Stimulated activated CD8-positive, alpha-beta memory T cell treated with anti-CD3 and anti-CD28 coated beads, Interleukin-15, amount 100 ng/mL, for 4 hours (primary cell): ENCODE results near the gene AKAP13.
A peak's percentile ranks its signal among the peaks of the same experiment; 100 is the strongest.
"Not testable (repeated sequence)": the region's sequence is repeated elsewhere in the genome, so short reads cannot be mapped to it uniquely, and the experiment has no call there.

Experiments used
- DNase-seq, 2 donors: peaks; one replicate each; pipeline ENCODE4 v3.0.0-alpha.2; 2020; ENCODE audit warnings: low read depth in 2 of 2

Gene AKAP13

DNA sequence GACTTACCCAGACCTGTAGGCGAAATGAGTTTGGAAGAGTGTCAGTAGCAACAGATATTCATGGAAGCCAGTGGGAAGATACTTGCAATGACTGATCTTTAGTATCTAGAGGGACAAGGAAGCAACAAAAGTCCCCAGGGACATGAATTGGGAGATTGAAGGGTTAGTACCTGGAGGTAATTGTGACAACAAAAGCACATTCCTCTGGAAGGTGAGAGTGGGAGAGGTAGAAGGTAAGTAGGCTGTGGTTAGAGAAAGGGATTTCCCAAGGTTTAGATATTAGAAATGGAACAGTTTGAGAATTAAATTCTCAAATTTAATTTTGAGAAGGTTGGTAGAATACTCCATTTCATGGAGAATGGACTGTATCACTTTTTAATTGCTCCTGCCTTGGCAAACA lies 191.4 kb downstream of the AKAP13 start:
- no peak for DNase-seq

DNA sequence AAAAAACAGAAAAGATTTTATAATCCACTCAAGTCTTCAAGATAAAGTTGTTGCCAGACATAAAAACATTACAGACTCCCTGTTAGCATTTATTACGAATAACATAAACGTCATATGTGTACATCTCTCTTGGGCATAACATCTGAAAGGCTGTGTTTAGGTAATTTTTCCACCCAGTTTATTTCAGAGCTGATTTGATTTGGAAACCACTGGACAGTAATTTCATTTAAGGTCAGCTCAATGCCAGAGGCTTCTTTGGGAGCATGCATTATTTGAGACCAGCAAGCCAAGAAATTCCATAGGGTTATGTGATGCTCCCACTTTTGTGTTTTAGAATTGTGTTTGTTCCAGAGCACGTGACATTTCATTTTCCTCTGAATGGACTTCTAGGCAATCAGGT lies 196.0 kb downstream of the AKAP13 start:
- no peak for DNase-seq

GRCh38 chr15:85578941-85579701 lies 198.7 kb downstream of the AKAP13 start:
- no peak for DNase-seq

GRCh38 chr15:85579957-85580694 lies 199.7 kb downstream of the AKAP13 start:
- no peak for DNase-seq

GRCh38 chr15:85580879-85581278 lies 200.5 kb downstream of the AKAP13 start:
- DNase-seq, result no peak

GRCh38 chr15:85581495-85581894 lies 201.1 kb downstream of the AKAP13 start:
- no peak for DNase-seq

DNA sequence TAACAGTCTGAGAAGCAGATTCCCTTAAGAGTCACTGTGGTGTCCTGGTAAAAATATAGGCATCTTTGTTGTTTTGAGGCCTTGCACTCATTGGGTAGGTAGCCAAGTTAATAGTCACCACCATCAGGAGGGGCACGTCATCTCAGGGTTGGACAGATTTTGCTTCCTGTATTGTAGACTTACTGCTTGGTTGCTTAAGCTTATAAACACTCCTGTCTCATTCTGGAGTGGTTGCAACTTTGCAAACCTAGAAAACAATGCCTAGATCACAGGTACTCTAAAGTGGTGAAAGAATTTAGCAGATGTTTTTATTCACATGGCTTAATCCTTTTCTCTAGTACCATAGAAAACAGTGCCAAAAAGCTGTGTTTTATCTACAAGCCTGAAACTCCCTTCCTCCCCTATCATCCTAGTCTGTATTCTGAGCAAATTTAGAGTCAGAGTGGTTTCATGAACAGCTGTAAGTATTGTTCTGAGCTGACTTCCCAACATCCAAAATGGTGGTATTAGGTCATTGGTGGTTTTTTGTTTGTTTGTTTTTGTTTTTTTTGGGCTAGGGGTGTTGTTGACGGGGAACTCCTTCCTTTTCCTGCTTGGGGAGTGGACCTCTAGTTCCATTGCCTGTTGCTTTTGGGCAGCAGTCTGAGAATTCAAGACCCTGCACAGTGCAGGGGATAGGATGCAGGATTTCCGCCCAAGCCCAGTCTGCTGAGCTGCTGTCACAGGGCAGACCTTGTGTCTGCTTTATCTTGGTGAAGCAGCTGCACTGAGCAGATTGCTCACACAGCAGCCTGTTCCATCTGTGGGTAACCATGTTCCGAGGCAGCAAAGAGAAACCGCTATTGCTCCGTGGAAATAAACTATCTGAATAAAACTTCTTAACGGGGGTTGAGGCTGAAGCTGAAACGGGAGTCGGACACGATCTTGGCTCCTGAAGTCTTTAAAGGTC lies 202.0 kb downstream of the AKAP13 start:
- DNase-seq, result peak; percentile 41 to 42

- no peak for DNase-seq
These were observed 203.0 kb downstream of the AKAP13 start for GRCh38 chr15:85583442-85583841.

DNA sequence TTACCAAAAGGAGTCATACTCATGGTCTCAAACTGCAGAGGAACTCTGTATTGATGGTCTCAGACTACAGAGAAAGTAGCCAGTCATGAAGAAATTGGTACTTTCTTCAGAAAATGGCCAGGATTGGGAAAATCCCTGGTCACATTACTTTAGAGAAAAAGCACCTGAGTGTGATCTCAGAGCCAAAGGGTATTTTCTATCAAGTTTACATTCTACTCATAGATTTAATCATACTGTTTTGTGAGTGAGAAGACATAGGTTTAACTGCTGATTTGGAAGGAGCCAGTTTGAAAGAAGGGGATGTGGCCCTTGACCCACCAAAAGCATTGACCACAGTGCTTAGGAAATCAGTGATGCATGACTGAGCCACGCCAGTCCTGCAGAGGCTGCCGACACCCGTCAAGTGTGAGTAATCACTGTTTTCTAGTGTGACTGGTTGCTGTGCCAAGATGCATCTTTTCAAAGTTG lies 203.6 kb downstream of the AKAP13 start:
- no peak for DNase-seq

GRCh38 chr15:85584872-85585271 lies 204.5 kb downstream of the AKAP13 start:
- DNase-seq, result no peak

- not testable (repeated sequence) for DNase-seq
These were observed 205.8 kb downstream of the AKAP13 start for GRCh38 chr15:85586196-85586595.

GRCh38 chr15:85587707-85588411 lies 207.5 kb downstream of the AKAP13 start:
- DNase-seq, result no peak

GRCh38 chr15:85588677-85589076 lies 208.3 kb downstream of the AKAP13 start:
- no peak for DNase-seq

DNA sequence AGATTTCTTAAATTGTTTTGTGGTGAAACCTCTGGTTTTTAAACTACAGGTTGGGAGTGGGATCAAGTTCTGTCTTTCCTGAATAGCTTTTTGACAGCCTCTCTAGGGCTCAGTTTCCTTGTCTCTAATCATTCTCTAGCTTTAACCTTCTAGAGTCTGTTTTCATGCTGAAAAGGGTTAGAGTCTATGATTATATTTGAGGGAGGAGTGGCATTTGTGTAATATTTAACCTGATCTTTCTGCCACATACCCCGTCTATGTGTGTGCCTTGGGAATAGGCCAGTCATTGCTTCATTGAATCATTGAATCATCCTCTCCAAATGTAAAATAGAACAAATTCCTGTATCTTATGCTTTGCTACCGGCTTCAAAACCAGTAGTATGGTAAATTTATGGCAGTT lies 209.4 kb downstream of the AKAP13 start:
- DNase-seq, result no peak

GRCh38 chr15:85591622-85592021 lies 211.2 kb downstream of the AKAP13 start:
- no peak for DNase-seq

DNA sequence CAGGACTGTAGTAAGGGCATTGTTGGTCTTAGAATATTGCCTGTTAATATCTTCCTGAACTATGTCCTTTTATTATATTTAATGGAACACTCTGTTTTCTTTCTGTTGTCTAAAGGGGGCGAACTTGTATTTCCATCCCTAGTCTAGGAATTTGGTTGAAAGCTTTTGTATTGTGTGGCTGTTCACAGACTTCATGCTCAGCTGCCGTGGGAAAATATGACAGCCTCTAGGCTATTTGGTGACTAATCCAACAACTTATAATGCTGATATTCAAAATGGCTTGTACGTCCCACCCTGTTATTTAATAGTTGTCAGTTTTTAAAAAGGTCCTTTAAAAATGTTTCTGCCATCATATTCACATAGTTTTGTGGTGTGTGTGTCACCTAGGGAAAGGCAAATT lies 211.7 kb downstream of the AKAP13 start:
- no peak for DNase-seq

GRCh38 chr15:85593809-85594445 lies 213.5 kb downstream of the AKAP13 start:
- DNase-seq, result no peak

DNA sequence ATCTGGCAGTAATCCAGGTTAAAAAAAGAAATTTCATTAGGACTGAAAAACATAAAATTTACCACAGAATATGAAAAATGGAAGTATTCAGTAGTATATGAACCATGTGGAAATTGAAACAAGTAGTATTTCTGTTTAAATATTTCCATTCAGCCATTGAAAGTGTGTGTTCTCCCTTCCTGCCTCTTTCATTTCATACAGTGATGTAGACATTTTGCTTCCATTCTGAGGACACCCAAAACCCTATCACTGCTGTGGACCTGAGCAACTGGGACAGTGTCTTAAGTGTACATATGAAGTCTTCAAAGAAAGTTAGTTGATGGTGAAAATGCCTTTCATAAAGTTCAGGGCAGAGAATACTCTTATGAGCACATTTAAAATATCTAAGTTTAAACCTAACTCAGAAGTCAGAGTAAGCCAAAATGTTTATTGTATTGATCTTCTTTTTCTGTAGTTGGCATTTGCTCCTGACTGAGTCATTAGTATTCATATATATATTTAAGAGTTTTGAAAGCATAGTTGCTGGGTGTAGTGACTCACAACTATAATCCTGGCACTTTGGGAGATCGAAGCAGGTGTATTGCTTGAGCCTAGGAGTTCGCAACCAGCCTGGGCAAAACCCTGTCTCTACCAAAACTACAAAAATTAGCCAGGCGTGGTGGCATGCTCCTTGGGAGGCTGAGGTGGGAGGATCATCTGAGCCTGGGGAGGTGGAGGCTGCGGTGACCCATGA lies 215.6 kb downstream of the AKAP13 start:
- no peak for DNase-seq

DNA sequence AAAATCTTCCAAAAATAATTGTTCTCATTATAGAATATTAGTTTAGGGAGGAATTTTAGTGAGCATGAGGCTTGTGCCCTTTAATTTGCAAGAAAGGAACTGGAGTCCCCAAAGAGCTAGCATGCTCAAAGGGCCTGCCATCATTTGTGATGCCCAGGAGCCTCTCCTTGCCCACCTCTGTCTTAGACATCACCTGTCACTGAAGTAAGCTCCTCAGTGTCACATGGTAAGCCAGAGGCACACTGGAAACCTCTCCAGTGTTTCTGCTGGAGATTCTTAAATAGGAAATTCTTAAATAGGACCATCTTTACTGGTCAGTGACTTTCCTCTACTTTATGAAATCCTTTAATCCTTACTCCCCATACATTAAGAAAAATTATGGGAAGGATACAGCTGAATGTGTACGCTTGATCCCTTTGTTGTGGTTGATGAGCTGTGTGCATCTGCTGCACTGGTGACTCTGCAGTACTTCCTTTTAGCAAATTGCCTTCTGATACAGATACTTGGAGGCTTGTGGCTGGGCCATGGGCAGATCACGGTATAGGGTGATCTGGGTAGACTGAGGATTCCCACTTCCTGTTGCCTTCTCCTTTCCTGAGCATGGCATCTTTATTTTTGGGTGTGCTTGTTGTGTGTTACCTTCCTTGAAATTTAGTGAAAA lies 216.9 kb downstream of the AKAP13 start:
- DNase-seq, result no peak

- DNase-seq, result no peak
These were observed 217.8 kb downstream of the AKAP13 start for GRCh38 chr15:85598219-85598618.
